Nephron progenitor cell (in vitro differentiated cells): Measurements from ENCODE around the gene FGGY.
A peak's percentile ranks its signal among the peaks of the same experiment; 100 is the strongest.
"Not testable (repeated sequence)": the region's sequence is repeated elsewhere in the genome, so short reads cannot be mapped to it uniquely, and the experiment has no call there.

Experiments used
- DNase-seq: peaks from one replicate; pipeline ENCODE4 v3.0.0; 2021
- H3K27ac Mint-ChIP-seq: 2 replicates; pipeline ENCODE4 v1.8.0; 2021; ENCODE audit warnings: mild to moderate bottlenecking, moderate library complexity, mixed read lengths
- H3K27me3 Mint-ChIP-seq: 2 replicates; pipeline ENCODE4 v1.8.0; 2021; ENCODE audit warnings: mild to moderate bottlenecking, low read depth, mixed read lengths; ENCODE audit not compliant: poor library complexity
- H3K36me3 Mint-ChIP-seq: 2 replicates; pipeline ENCODE4 v1.8.0; 2021; ENCODE audit warnings: low read depth, mixed read lengths
- H3K4me1 Mint-ChIP-seq: 2 replicates; pipeline ENCODE4 v1.8.0; 2021; ENCODE audit warnings: mixed read lengths
- H3K4me3 Mint-ChIP-seq: 2 replicates; pipeline ENCODE4 v1.8.0; 2021; ENCODE audit warnings: mild to moderate bottlenecking, moderate library complexity, mixed read lengths
- H3K9me3 Mint-ChIP-seq: 2 replicates; pipeline ENCODE4 v1.8.0; 2021; ENCODE audit warnings: mild to moderate bottlenecking, moderate library complexity, mixed read lengths
- TF ChIP-seq, protein P1 (sequence below): fragments of 200-600 bp; sonication (generic); IDR thresholded peaks from 2 replicates; pipeline ENCODE4 v1.5.0; 2021; ENCODE audit warnings: antibody characterized with exemption

Gene FGGY

GRCh38 chr1:59601811-59602210 is 304.9 kb downstream of the FGGY start:
- peaks cover 6% of the 10 kb centered on the region for H3K4me1 Mint-ChIP-seq
- no peak for DNase-seq

DNA sequence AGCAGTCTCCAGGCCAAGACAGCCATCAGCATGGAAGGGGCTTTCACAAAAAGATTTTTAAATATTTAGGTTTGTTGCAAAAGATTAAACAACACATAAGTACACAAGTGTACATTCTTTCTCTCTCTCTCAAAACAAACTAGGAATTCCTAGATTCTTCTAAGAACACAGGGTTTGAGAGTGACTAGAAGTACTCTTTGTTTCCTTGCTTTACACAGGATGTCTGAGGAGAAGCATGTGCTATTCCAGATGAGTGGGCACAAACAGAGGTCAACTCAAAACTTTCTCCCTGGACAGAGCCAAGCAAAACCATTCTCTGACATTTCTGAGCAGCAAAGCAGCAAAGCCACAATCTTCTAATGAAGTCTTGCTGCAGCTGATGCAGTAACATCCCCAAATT is 307.3 kb downstream of the FGGY start:
- H3K36me3 Mint-ChIP-seq: peaks cover 22% of the 10 kb centered on the region
- no peaks in the 10 kb centered on the region for H3K4me1 Mint-ChIP-seq
- DNase-seq: no peak
- no peaks in the 10 kb centered on the region for H3K27me3 Mint-ChIP-seq
- H3K9me3 Mint-ChIP-seq: peaks cover 21% of the 10 kb centered on the region
- no peak overlapping the region for H3K27ac Mint-ChIP-seq
- H3K4me3 Mint-ChIP-seq: no peak overlapping the region
- TF ChIP-seq, protein P1, sequence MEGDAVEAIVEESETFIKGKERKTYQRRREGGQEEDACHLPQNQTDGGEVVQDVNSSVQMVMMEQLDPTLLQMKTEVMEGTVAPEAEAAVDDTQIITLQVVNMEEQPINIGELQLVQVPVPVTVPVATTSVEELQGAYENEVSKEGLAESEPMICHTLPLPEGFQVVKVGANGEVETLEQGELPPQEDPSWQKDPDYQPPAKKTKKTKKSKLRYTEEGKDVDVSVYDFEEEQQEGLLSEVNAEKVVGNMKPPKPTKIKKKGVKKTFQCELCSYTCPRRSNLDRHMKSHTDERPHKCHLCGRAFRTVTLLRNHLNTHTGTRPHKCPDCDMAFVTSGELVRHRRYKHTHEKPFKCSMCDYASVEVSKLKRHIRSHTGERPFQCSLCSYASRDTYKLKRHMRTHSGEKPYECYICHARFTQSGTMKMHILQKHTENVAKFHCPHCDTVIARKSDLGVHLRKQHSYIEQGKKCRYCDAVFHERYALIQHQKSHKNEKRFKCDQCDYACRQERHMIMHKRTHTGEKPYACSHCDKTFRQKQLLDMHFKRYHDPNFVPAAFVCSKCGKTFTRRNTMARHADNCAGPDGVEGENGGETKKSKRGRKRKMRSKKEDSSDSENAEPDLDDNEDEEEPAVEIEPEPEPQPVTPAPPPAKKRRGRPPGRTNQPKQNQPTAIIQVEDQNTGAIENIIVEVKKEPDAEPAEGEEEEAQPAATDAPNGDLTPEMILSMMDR: no peak

More at GRCh38 chr1:59601811-59602210, 304.9 kb downstream of the FGGY start:
- Mint-ChIP-seq H3K36me3 (no peaks in the 10 kb centered on the region), H3K4me3 (no peak overlapping the region), H3K27me3 (no peaks in the 10 kb centered on the region), H3K27ac (no peak overlapping the region), H3K9me3 (no peaks in the 10 kb centered on the region)
- TF ChIP-seq, protein P1: no peak

GRCh38 chr1:59605184-59605583 is 308.3 kb downstream of the FGGY start:
- H3K4me3 Mint-ChIP-seq: no peak overlapping the region
- peak overlapping the region; percentile 7 for H3K27ac Mint-ChIP-seq
- TF ChIP-seq, protein P1: no peak

DNA sequence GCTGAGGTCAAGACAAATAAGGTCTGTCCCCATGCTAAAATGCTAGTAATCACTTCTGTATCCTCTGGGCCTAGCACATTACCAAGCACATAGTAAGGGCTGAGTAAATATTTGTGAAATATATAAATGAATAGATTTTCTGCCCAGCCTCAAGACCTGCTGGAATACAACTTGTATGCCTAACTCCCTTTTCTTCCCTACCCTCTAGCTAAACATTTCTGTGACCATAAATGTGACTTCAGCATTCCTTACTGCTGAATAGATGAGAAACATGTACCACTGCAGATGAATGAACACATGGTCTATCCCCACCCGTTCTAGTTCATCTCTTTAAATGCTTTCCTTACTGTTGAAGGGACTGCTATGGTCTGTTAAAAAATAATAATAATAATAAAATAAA is 308.9 kb downstream of the FGGY start:
- Mint-ChIP-seq H3K27ac (peak overlapping the region; percentile 7), H3K4me1 (no peaks in the 10 kb centered on the region), H3K27me3 (no peaks in the 10 kb centered on the region), H3K9me3 (peaks cover 35% of the 10 kb centered on the region), H3K4me3 (no peak overlapping the region), H3K36me3 (peaks cover 37% of the 10 kb centered on the region)
- TF ChIP-seq, protein P1: no peak
- no peak for DNase-seq

More at GRCh38 chr1:59605184-59605583, 308.3 kb downstream of the FGGY start:
- peaks cover 32% of the 10 kb centered on the region for H3K36me3 Mint-ChIP-seq
- H3K4me1 Mint-ChIP-seq: no peaks in the 10 kb centered on the region
- H3K9me3 Mint-ChIP-seq: peaks cover 31% of the 10 kb centered on the region
- H3K27me3 Mint-ChIP-seq: no peaks in the 10 kb centered on the region
- no peak for DNase-seq

DNA sequence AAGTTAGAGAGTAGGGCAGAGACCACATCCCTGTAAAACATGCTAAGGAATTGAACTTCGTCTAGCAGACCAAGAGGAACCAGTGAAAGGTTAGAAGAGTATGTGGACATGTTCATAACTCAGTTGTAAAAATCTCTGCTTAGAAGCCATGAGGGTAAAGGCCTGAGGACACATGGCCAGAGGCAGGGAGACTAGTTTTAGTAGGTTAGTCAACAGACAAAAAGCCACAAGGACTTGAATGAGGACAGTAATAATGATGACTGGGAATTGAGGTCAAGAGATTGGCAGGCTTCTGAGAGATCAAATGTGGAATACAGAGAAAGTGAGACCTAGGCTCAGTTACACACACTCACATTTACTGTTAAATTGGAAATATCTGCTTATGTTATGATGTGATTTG is 312.4 kb downstream of the FGGY start:
- no peak overlapping the region for H3K4me3 Mint-ChIP-seq
- H3K4me1 Mint-ChIP-seq: no peaks in the 10 kb centered on the region
- DNase-seq: no peak
- no peaks in the 10 kb centered on the region for H3K27me3 Mint-ChIP-seq
- H3K36me3 Mint-ChIP-seq: peaks cover 61% of the 10 kb centered on the region
- TF ChIP-seq, protein P1: no peak
- peaks cover 63% of the 10 kb centered on the region for H3K9me3 Mint-ChIP-seq
- no peak overlapping the region for H3K27ac Mint-ChIP-seq

DNA sequence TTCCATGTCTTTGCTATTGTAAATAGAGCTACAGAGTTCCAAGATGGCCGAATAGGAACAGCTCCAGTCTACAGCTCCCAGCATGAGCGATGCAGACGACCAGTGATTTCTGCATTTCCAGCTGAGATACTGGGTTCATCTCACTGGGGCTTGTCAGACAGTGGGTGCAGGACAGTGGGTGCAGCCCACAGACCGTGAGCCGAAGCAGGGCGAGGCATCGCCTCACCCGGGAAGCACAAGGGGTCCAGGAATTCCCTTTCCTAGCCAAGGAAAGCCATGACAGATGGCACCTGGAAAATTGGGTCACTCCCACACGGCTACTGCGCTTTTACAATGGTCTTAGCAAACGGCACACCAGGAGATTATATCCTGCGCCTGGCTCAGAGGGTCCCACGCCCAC is 313.6 kb downstream of the FGGY start:
- DNase-seq, H3K27me3 Mint-ChIP-seq, H3K4me3 Mint-ChIP-seq, H3K4me1 Mint-ChIP-seq, H3K27ac Mint-ChIP-seq: not testable (repeated sequence)
- Mint-ChIP-seq H3K9me3 (peaks cover 75% of the 10 kb centered on the region), H3K36me3 (peaks cover 67% of the 10 kb centered on the region)
